Uterus (tissue), 4 donors: ENCODE data around the gene EI24. TPM values are rescaled to one million over a fixed set of nuclear protein-coding genes. Genes with fewer than 3 reads are reported as not detected.
A peak's percentile ranks its signal among the peaks of the same experiment; 100 is the strongest.

Source experiments
- DNase-seq, 2 donors: peaks; one replicate each; pipeline ENCODE4 v3.0.0-alpha.2; 2019 to 2020
- H3K27ac ChIP-seq, 2 donors: fragments of 200-600 bp; sonication (generic); 1 replicate in 1 of 2; 2 replicates in 1 of 2; pipeline ENCODE4 v1.5.1; 2016 to 2018
- H3K27me3 ChIP-seq, 2 donors: fragments of 200-600 bp; sonication (generic); one replicate each; pipeline ENCODE4 v1.5.1; 2018 to 2019; ENCODE audit warnings: control low read depth in 1 of 2
- H3K36me3 ChIP-seq, 2 donors: fragments of 200-600 bp; sonication (generic); one replicate each; pipeline ENCODE4 v1.5.1; 2019; ENCODE audit warnings: control low read depth in 1 of 2
- H3K4me1 ChIP-seq, 2 donors: fragments of 200-600 bp; sonication (generic); one replicate each; pipeline ENCODE4 v1.5.1; 2018 to 2019; ENCODE audit warnings: control low read depth in 1 of 2
- H3K4me3 ChIP-seq, 2 donors: fragments of 200-600 bp; sonication (generic); 1 replicate in 1 of 2; 2 replicates in 1 of 2; pipeline ENCODE4 v1.5.1; 2018 to 2019; ENCODE audit warnings: mild to moderate bottlenecking in 1 of 2
- H3K9me3 ChIP-seq, 2 donors: fragments of 200-600 bp; sonication (generic); one replicate each; pipeline ENCODE4 v1.5.1; 2019; ENCODE audit warnings: control low read depth in 1 of 2
- POLR2A ChIP-seq, 2 donors: fragments of 450-650 bp; IDR thresholded peaks; one replicate each; pipeline ENCODE4 v1.6.1; 2016; ENCODE audit warnings: antibody characterized with exemption in 2 of 2, mild to moderate bottlenecking in 1 of 2, moderate library complexity in 1 of 2
- intact Hi-C: fragments of 100-400 bp; cut with DNase I; formaldehyde crosslinking; loops from one replicate; pipeline ENCODE4 v1.15.1; 2023; ENCODE audit warnings: low total_unique reads
- small RNA-seq: library from RNA; depleted of rRNA; stranded (forward); fragments of <200 nt; gene quantifications from one replicate; pipeline ENCODE3, GENCODE V24; 2016
- total RNA-seq, 4 donors: library from RNA; depleted of rRNA in 3 of 4; stranded (reverse); fragments of >200 nt in 3 of 4; gene quantifications; one replicate each; pipeline versions ENCODE4 v1.1.0 to v1.2.4, GENCODE V29; 2014 to 2023
- TF ChIP-seq, protein P1 (sequence below), 4 experiments: fragments of 200-600 bp in 2 of 4; fragments of 450-650 bp in 2 of 4; sonication (generic) in 2 of 4; IDR thresholded peaks; one replicate each; pipeline ENCODE4 v1.5.1; 2016 to 2019; ENCODE audit warnings: antibody characterized with exemption in 4 of 4, mild to moderate bottlenecking in 2 of 4, moderate library complexity in 1 of 4
- donor health status: DM: yes; HTN: yes; CAD: no.

The EI24 gene
- total RNA-seq, 4 donors from 2014 or later: 22.3 to 77.4 (median 69.2) TPM

DNA sequence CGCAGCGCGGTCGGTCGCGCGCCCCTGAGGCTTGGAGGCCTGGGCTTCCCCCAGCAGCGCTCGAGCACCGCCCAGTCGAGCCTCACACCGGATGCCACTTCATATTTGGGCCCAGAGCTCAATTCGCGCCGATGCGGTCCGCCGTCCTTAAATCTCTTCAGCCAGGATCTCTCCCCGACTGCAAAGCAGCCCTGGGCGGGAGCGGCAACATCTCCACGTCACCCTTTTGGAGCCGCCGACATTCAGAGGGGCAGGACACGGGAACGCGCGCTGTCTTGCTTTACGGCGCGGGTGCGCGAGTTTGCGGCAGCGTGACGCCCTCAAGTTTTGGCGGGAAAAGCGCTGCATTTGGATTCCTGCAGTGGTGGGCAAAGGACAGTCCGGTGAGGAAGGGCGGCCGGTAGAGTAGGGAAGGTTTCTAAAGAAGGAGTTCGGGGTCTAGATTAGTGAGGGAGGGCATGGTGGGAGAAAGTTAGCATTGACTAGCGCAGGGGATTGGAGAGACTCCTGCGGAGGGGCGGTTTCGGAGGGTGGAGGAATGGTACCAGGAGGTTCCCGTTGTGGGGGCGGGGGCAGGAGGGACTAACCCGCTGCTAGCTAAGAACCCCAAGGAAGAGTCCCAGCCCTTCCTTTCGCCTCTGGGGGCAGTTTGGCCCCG is 56.5 kb downstream of the EI24 start:
- intact Hi-C loops: no loop called here
- H3K27me3 ChIP-seq: no peaks in the 10 kb centered on the region
- TF ChIP-seq POLR2A (IDR thresholded peaks at IDR 0.05): peak; percentile 45 to 70
- TF ChIP-seq, protein P1, sequence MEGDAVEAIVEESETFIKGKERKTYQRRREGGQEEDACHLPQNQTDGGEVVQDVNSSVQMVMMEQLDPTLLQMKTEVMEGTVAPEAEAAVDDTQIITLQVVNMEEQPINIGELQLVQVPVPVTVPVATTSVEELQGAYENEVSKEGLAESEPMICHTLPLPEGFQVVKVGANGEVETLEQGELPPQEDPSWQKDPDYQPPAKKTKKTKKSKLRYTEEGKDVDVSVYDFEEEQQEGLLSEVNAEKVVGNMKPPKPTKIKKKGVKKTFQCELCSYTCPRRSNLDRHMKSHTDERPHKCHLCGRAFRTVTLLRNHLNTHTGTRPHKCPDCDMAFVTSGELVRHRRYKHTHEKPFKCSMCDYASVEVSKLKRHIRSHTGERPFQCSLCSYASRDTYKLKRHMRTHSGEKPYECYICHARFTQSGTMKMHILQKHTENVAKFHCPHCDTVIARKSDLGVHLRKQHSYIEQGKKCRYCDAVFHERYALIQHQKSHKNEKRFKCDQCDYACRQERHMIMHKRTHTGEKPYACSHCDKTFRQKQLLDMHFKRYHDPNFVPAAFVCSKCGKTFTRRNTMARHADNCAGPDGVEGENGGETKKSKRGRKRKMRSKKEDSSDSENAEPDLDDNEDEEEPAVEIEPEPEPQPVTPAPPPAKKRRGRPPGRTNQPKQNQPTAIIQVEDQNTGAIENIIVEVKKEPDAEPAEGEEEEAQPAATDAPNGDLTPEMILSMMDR (IDR thresholded peaks at IDR 0.05): peak in 1 of 4 experiments; percentile 10
- peaks cover 0 to 6% of the 10 kb centered on the region in 2 donors for H3K4me1 ChIP-seq
- H3K36me3 ChIP-seq: no peaks in the 10 kb centered on the region
- H3K9me3 ChIP-seq: no peaks in the 10 kb centered on the region
- H3K27ac ChIP-seq: peak overlapping the region; percentile 93 to 96
- peak; percentile 85 to 88 for DNase-seq
- H3K4me3 ChIP-seq: peak overlapping the region; percentile 60 to 61

DNA sequence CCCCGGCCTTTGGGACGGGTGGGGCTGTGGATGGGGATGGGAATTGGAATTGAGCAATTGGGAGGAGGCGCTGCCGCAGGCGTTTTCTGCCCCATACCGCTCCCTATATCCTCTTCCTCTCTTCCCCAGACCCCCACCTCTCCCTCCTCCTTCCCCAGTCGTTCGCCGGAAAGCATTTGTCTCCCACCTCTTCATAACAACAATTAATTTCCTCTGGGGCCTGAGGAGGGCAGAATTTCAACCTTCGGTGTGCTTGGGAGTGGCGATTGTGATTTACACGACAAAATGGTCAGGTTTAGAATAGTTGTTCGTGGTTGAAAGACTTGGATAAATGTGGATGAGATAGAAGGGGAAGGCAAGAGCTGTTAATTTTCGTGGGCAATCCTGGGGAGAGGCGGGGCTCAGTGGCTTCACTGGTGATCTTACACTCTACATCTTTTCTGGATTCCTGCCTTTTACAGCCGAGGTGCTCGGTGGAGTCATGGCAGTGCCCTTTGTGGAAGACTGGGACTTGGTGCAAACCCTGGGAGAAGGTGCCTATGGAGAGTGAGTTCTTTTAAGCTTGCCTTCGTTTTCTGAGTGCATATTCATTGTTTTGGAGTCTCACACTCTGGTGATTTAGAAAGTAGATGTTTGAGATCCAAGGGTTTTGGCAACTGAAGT is 57.1 kb downstream of the EI24 start:
- DNase-seq: no peak
- Histone ChIP-seq H3K4me3 (peak overlapping the region; percentile 60 to 61), H3K36me3 (no peaks in the 10 kb centered on the region), H3K27ac (peak overlapping the region; percentile 93 to 96), H3K27me3 (no peaks in the 10 kb centered on the region), H3K9me3 (no peaks in the 10 kb centered on the region), H3K4me1 (peaks cover 0 to 6% of the 10 kb centered on the region in 2 donors)
- intact Hi-C loops: no loop called here
- TF ChIP-seq POLR2A (IDR thresholded peaks at IDR 0.05): no peak
- TF ChIP-seq, protein P1 (IDR thresholded peaks at IDR 0.05): no peak

DNA sequence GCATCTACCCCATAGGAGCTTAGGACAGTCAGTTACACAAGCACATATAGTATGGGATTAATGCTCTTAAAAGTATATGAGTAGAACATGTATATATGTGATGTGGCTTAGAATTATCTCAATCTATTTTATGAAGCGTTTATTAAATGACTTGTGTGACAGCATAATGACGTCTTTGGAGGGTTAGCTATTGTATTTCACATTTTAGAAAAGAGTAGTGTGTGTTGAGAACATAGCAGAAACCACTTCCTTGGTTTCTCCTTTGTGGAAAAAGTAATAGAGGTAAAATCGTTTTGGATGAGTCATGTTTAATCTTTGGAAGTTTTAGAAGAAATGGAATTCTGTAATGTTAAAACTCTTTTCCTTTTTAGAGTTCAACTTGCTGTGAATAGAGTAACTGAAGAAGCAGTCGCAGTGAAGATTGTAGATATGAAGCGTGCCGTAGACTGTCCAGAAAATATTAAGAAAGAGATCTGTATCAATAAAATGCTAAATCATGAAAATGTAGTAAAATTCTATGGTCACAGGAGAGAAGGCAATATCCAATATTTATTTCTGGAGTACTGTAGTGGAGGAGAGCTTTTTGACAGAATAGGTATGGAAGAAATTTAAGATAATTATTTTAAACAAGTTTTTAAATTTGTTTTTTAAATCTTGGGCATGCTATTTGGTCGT is 58.1 kb downstream of the EI24 start:
- no peak for DNase-seq
- H3K27me3 ChIP-seq: no peaks in the 10 kb centered on the region
- H3K4me1 ChIP-seq: peaks cover 0 to 6% of the 10 kb centered on the region in 2 donors
- no peaks in the 10 kb centered on the region for H3K36me3 ChIP-seq
- no peaks in the 10 kb centered on the region for H3K9me3 ChIP-seq
- H3K4me3 ChIP-seq: no peak overlapping the region
- TF ChIP-seq POLR2A (IDR thresholded peaks at IDR 0.05): no peak
- TF ChIP-seq, protein P1 (IDR thresholded peaks at IDR 0.05): no peak
- intact Hi-C loops: no loop called here
- no peak overlapping the region for H3K27ac ChIP-seq

Small RNA genes lying within 50 kb of the gene (small RNA-seq; reads per million reads assigned to genes)
- not detected for gene RNU6-1156P

Other genes starting within 250 kb of the EI24 start
- gene FEZ1, start 73.2 kb upstream of the EI24 start, total RNA-seq: 100 to 1,000 TPM in 1 of 4 donors, 10 to 100 TPM in 3; 27.8 to 126 (median 43.1) TPM
- 100 to 1,000 TPM in 2 of 4 donors, 10 to 100 TPM in 2; 66.6 to 183 (median 105) TPM for gene STT3A, start 23.4 kb downstream of the EI24 start, total RNA-seq
- 10 to 100 TPM in 1 of 4 donors, 1 to 10 TPM in 2, not detected in 1; 1.6 to 35.4 (median 2.6) TPM for gene CHEK1, start 55.7 kb downstream of the EI24 start, total RNA-seq
- gene ACRV1, start 111.4 kb downstream of the EI24 start, total RNA-seq: not detected
- gene PATE1, start 176.8 kb downstream of the EI24 start, total RNA-seq: not detected
- under 1 TPM in 1 of 4 donors, not detected in 3; 0.85 TPM for gene PATE2, start 209.4 kb downstream of the EI24 start, total RNA-seq
- gene PATE3, start 218.7 kb downstream of the EI24 start, total RNA-seq: not detected